HEK293 (cell line): Measurements from ENCODE around the gene TBX3.

Experiments used
- CTCF ChIA-PET: fragments of 350-600 bp; formaldehyde crosslinking; extraction: SDS; loops from one replicate; lab custom pipeline; 2021; ENCODE audit warnings: antibody characterized with exemption; lab: Yijun Ruan, JAX
- POLR2A ChIA-PET: fragments of 300-600 bp; formaldehyde crosslinking; extraction: SDS; loops from one replicate; lab custom pipeline; 2020; ENCODE audit warnings: antibody characterized with exemption, inconsistent platforms; lab: Yijun Ruan, JAX
- H3K27ac ChIP-seq: fragments of 200-500 bp; sonication (Bioruptor generic); 2 replicates; pipeline ENCODE4 v1.5.1; 2014; ENCODE audit warnings: low read depth, low read length, control low read depth, inconsistent platforms; ENCODE audit errors: extremely low read depth
- H3K36me3 ChIP-seq, 2 experiments: fragments of 200-500 bp in 1 of 2; sonication (Bioruptor generic) in 1 of 2; 1 replicate in 1 of 2; 2 replicates in 1 of 2; pipeline ENCODE4 v1.5.1; 2014 to 2017; ENCODE audit warnings: inconsistent platforms in 2 of 2, low read length in 2 of 2; ENCODE audit not compliant: control insufficient read depth in 2 of 2, insufficient read depth in 1 of 2
- H3K4me1 ChIP-seq: fragments of 200-500 bp; sonication (Bioruptor generic); 2 replicates; pipeline ENCODE4 v1.5.1; 2014; ENCODE audit warnings: mild to moderate bottlenecking, low read length, inconsistent platforms; ENCODE audit not compliant: control insufficient read depth, insufficient read depth
- H3K4me3 ChIP-seq: 2 replicates; pipeline ENCODE4 v1.5.1; 2011; ENCODE audit warnings: low read depth, mild to moderate bottlenecking, control low read depth, low read length, moderate library complexity
- H3K9me3 ChIP-seq: fragments of 200-500 bp; sonication (Bioruptor generic); 2 replicates; pipeline ENCODE4 v1.5.1; 2014; ENCODE audit warnings: low read depth, low read length, inconsistent platforms; ENCODE audit not compliant: control insufficient read depth, insufficient read depth
- TSHZ1 ChIP-seq: fragments of 450-650 bp; formaldehyde crosslinking; IDR thresholded peaks from 2 replicates; pipeline ENCODE4 v1.5.1; 2016; ENCODE audit warnings: missing biosample characterization, missing genetic modification characterization, borderline replicate concordance
- ZBTB7A ChIP-seq: fragments of 450-650 bp; formaldehyde crosslinking; IDR thresholded peaks from 2 replicates; pipeline ENCODE4 v1.5.1; 2016; ENCODE audit warnings: low read depth, missing biosample characterization, missing genetic modification characterization
- ZNF146 ChIP-seq: fragments of 450-650 bp; formaldehyde crosslinking; IDR thresholded peaks from 2 replicates; pipeline ENCODE4 v1.5.1; 2016; ENCODE audit warnings: missing biosample characterization, missing genetic modification characterization
- ZNF184 ChIP-seq: fragments of 450-650 bp; IDR thresholded peaks from 2 replicates; pipeline ENCODE4 v1.5.1; 2018; ENCODE audit warnings: missing biosample characterization, mild to moderate bottlenecking, missing genetic modification characterization
- ZNF266 ChIP-seq: fragments of 450-650 bp; formaldehyde crosslinking; IDR thresholded peaks from 2 replicates; pipeline ENCODE4 v1.5.1; 2016; ENCODE audit warnings: missing biosample characterization, missing genetic modification characterization, low read depth
- ZNF398 ChIP-seq: fragments of 450-650 bp; formaldehyde crosslinking; IDR thresholded peaks from 2 replicates; pipeline ENCODE4 v1.5.1; 2017; ENCODE audit warnings: missing biosample characterization, missing genetic modification characterization
- ZNF416 ChIP-seq: fragments of 450-650 bp; formaldehyde crosslinking; IDR thresholded peaks from 2 replicates; pipeline ENCODE4 v1.5.1; 2016; ENCODE audit warnings: missing biosample characterization, missing genetic modification characterization
- ZNF529 ChIP-seq: fragments of 450-650 bp; formaldehyde crosslinking; IDR thresholded peaks from 2 replicates; pipeline ENCODE4 v1.5.1; 2017; ENCODE audit warnings: missing genetic modification characterization, missing biosample characterization; ENCODE audit not compliant: insufficient replicate concordance
- ZNF623 ChIP-seq: fragments of 450-650 bp; formaldehyde crosslinking; IDR thresholded peaks from 2 replicates; pipeline ENCODE4 v1.5.1; 2016; ENCODE audit warnings: missing biosample characterization, missing genetic modification characterization
- ZNF677 ChIP-seq: fragments of 450-650 bp; IDR thresholded peaks from 2 replicates; pipeline ENCODE4 v1.5.0; 2018; ENCODE audit warnings: missing biosample characterization, mild to moderate bottlenecking, missing genetic modification characterization, moderate library complexity
- TF ChIP-seq, protein P1 (sequence below): fragments of 450-650 bp; formaldehyde crosslinking; IDR thresholded peaks from 2 replicates; pipeline ENCODE4 v1.5.1; 2016; ENCODE audit warnings: missing biosample characterization, missing genetic modification characterization
- TF ChIP-seq, protein P2 (sequence below): fragments of 450-650 bp; formaldehyde crosslinking; IDR thresholded peaks from 2 replicates; pipeline ENCODE4 v1.5.1; 2016; ENCODE audit warnings: missing biosample characterization, missing genetic modification characterization
- TF ChIP-seq, protein P3 (sequence below): fragments of 450-650 bp; formaldehyde crosslinking; optimal IDR thresholded peaks from 2 replicates; pipeline ENCODE3; 2016; ENCODE audit warnings: missing biosample characterization, mild to moderate bottlenecking, missing genetic modification characterization

TBX3 gene

DNA sequence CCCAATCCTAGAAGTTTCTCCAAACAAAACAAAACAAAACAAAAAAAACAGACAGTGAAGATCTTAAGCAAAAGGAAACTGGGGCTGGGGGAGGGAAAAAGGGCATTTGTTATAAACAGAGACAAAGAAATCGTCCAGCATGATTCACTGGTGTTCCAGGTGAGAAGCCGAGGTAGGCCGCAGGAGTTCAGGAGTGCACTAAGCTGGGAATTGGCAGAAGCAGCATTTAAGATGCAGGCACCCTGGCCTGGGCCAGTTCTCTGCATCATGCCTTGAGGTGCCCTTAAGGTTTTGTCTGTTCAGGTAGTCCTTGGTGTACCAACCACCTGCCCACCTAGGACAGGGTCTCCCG lies 11.2 kb downstream of the TBX3 start (continued):
- TF ChIP-seq TSHZ1: no peak
- no peak for TF ChIP-seq ZNF266 (tag by site-specific recombination)
- TF ChIP-seq ZNF416: no peak
- TF ChIP-seq ZNF146 (tag by site-specific recombination): no peak
- TF ChIP-seq, protein P1, sequence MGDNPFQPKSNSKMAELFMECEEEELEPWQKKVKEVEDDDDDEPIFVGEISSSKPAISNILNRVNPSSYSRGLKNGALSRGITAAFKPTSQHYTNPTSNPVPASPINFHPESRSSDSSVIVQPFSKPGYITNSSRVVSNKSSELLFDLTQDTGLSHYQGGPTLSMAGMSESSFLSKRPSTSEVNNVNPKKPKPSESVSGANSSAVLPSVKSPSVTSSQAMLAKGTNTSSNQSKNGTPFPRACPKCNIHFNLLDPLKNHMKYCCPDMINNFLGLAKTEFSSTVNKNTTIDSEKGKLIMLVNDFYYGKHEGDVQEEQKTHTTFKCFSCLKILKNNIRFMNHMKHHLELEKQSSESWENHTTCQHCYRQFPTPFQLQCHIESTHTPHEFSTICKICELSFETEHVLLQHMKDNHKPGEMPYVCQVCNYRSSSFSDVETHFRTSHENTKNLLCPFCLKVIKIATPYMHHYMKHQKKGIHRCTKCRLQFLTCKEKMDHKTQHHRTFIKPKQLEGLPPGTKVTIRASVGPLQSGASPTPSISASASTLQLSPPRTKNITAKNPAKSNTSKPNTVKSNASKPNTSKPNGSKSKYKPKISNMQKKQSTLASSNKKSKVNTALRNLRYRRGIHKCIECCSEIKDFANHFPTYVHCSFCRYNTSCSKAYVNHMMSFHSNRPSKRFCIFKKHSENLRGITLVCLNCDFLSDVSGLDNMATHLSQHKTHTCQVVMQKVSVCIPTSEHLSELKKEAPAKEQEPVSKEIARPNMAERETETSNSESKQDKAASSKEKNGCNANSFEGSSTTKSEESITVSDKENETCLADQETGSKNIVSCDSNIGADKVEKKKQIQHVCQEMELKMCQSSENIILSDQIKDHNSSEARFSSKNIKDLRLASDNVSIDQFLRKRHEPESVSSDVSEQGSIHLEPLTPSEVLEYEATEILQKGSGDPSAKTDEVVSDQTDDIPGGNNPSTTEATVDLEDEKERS (tag by site-specific recombination): no peak
- TF ChIP-seq ZBTB7A (tag by site-specific recombination): no peak
- TF ChIP-seq, protein P2, sequence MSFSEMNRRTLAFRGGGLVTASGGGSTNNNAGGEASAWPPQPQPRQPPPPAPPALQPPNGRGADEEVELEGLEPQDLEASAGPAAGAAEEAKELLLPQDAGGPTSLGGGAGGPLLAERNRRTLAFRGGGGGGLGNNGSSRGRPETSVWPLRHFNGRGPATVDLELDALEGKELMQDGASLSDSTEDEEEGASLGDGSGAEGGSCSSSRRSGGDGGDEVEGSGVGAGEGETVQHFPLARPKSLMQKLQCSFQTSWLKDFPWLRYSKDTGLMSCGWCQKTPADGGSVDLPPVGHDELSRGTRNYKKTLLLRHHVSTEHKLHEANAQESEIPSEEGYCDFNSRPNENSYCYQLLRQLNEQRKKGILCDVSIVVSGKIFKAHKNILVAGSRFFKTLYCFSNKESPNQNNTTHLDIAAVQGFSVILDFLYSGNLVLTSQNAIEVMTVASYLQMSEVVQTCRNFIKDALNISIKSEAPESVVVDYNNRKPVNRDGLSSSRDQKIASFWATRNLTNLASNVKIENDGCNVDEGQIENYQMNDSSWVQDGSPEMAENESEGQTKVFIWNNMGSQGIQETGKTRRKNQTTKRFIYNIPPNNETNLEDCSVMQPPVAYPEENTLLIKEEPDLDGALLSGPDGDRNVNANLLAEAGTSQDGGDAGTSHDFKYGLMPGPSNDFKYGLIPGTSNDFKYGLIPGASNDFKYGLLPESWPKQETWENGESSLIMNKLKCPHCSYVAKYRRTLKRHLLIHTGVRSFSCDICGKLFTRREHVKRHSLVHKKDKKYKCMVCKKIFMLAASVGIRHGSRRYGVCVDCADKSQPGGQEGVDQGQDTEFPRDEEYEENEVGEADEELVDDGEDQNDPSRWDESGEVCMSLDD: no peak
- no peak for TF ChIP-seq ZNF623 (tag by site-specific recombination)
- TF ChIP-seq ZNF184 (tag by site-specific recombination): no peak
- TF ChIP-seq, protein P3, sequence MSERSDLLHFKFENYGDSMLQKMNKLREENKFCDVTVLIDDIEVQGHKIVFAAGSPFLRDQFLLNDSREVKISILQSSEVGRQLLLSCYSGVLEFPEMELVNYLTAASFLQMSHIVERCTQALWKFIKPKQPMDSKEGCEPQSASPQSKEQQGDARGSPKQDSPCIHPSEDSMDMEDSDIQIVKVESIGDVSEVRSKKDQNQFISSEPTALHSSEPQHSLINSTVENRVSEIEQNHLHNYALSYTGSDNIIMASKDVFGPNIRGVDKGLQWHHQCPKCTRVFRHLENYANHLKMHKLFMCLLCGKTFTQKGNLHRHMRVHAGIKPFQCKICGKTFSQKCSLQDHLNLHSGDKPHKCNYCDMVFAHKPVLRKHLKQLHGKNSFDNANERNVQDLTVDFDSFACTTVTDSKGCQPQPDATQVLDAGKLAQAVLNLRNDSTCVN: no peak
- no peak for TF ChIP-seq ZNF677 (tag by site-specific recombination)

GRCh38 chr12:114671443-114672411 lies 12.2 kb downstream of the TBX3 start:
- ChIA-PET POLR2A (interaction anchor here (1.1 to 2.5 kb wide), 2 partner anchors 12 kb away, joined by 5 to 16 read pairs; partner anchors contain the start of gene TBX3), CTCF (interaction anchor here (0.6 to 0.8 kb wide), 9 partner anchors 10 to 1938 kb away, joined by 3 to 4 read pairs (median 3); no protein-coding TSS in a partner anchor)
- Histone ChIP-seq H3K27ac (no peak overlapping the region), H3K9me3 (no peaks in the 10 kb centered on the region), H3K36me3 (peaks cover 7 to 52% of the 10 kb centered on the region in 2 experiments; a peak in 2 of 3 replicates), H3K4me3 (no peak overlapping the region), H3K4me1 (no peaks in the 10 kb centered on the region)
- TF ChIP-seq ZNF398 (tag by site-specific recombination) (peak; percentile 30; the same call in 1 of the 2 replicates), ZNF529 (no peak)
